Right lung (tissue), 5 donors: ENCODE data around the gene PKD2L2. TPM values are rescaled to one million over a fixed set of nuclear protein-coding genes. Genes with fewer than 3 reads are reported as not detected.
A peak's percentile ranks its signal among the peaks of the same experiment; 100 is the strongest.
"Not testable (repeated sequence)": the region's sequence is repeated elsewhere in the genome, so short reads cannot be mapped to it uniquely, and the experiment has no call there.

Source experiments
- DNase-seq, 2 donors: peaks; one replicate each; pipeline ENCODE4 v3.0.0-alpha.2; 2013
- polyA plus RNA-seq, 5 donors: library from polyadenylated mRNA; unstranded; fragments of 120-200 nt; gene quantifications; one replicate each; pipeline versions ENCODE4 v1.2.1 to v1.2.3, GENCODE V29; 2013; ENCODE audit warnings: inconsistent platforms in 1 of 5, low replicate concordance in 1 of 5; ENCODE audit not compliant: insufficient read length in 5 of 5, insufficient read depth in 1 of 5

PKD2L2 gene
- polyA plus RNA-seq, 5 donors, result 0.28 to 0.51 (median 0.38) TPM

GRCh38 chr5:137954131-137954879, 65.0 kb downstream of the PKD2L2 start:
- peak; percentile 6 to 12 for DNase-seq

- DNase-seq, result no peak
Observed at GRCh38 chr5:137957948-137958347, 68.7 kb downstream of the PKD2L2 start.

- no peak for DNase-seq
Observed at GRCh38 chr5:137959488-137959887, 70.2 kb downstream of the PKD2L2 start.

- no peak for DNase-seq
Observed at GRCh38 chr5:137960141-137960540, 70.9 kb downstream of the PKD2L2 start.

GRCh38 chr5:137960819-137961218, 71.6 kb downstream of the PKD2L2 start:
- DNase-seq, result no peak

GRCh38 chr5:137970384-137970783, 81.1 kb downstream of the PKD2L2 start:
- not testable (repeated sequence) for DNase-seq

- no peak for DNase-seq
Observed at GRCh38 chr5:137975208-137975607, 86.0 kb downstream of the PKD2L2 start.

- no peak for DNase-seq
Observed at GRCh38 chr5:137989419-137989818, 100.2 kb downstream of the PKD2L2 start.

Other genes with a start within 250 kb of the PKD2L2 start
- gene KLHL3, start 153.4 kb upstream of the PKD2L2 start, polyA plus RNA-seq, result 10 to 100 TPM; 19.5 to 37.0 (median 27.2) TPM
- 10 to 100 TPM; 61.8 to 82.3 (median 73.1) TPM for gene HNRNPA0, start 135.1 kb upstream of the PKD2L2 start, polyA plus RNA-seq
- gene MYOT, start 21.6 kb upstream of the PKD2L2 start, polyA plus RNA-seq, result 1 to 10 TPM in 4 of 5 donors, under 1 TPM in 1; 0.90 to 8.3 (median 1.2) TPM
- gene FAM13B, start 143.6 kb downstream of the PKD2L2 start, polyA plus RNA-seq, result 10 to 100 TPM; 30.5 to 58.9 (median 51.2) TPM
- gene WNT8A, start 194.6 kb downstream of the PKD2L2 start, polyA plus RNA-seq, result not detected
- 10 to 100 TPM; 10.2 to 12.1 (median 10.7) TPM for gene NME5, start 250.0 kb downstream of the PKD2L2 start, polyA plus RNA-seq